Left lung (tissue), 10 donors: ENCODE data around the gene CD180. TPM values are rescaled to one million over a fixed set of nuclear protein-coding genes. Genes with fewer than 3 reads are reported as not detected.

Source experiments
- ATAC-seq: fragments of 200-7000 bp; cut with Tn5 transposase; one replicate; pipeline ENCODE4 v1.9.1; 2020; ENCODE audit warnings: moderate library complexity
- DNase-seq, 4 donors: peaks; one replicate each; pipeline ENCODE4 v3.0.0-alpha.2; 2013 to 2020
- H3K27ac ChIP-seq, 2 donors: fragments of 200-600 bp; sonication (generic) in 1 of 2; one replicate each; pipeline versions ENCODE4 v1.5.0 to v1.8.0; 2020 to 2021
- H3K27me3 ChIP-seq, 2 donors: fragments of 200-600 bp; sonication (generic) in 1 of 2; one replicate each; pipeline versions ENCODE4 v1.5.0 to v1.8.0; 2020 to 2021
- H3K36me3 ChIP-seq, 2 donors: fragments of 200-600 bp; sonication (generic) in 1 of 2; one replicate each; pipeline versions ENCODE4 v1.5.0 to v1.8.0; 2020 to 2021
- H3K4me1 ChIP-seq, 2 donors: fragments of 200-600 bp; one replicate each; pipeline ENCODE4 v1.8.0; 2021
- H3K4me3 ChIP-seq, 2 donors: fragments of 200-600 bp; sonication (generic) in 1 of 2; one replicate each; pipeline versions ENCODE4 v1.5.0 to v1.8.0; 2020 to 2021; ENCODE audit warnings: mild to moderate bottlenecking in 1 of 2
- H3K9me3 ChIP-seq, 2 donors: fragments of 200-600 bp; sonication (generic) in 1 of 2; one replicate each; pipeline versions ENCODE4 v1.5.0 to v1.8.0; 2020 to 2021
- intact Hi-C, 2 donors: fragments of 100-400 bp; cut with DNase I; formaldehyde crosslinking; loops; one replicate each; pipeline versions ENCODE4 v1.11.2 to v1.14.2; 2022
- polyA plus RNA-seq, 6 donors: library from polyadenylated mRNA; unstranded; fragments of 120-200 nt; gene quantifications; one replicate each; pipeline ENCODE4 v1.2.1, GENCODE V29; 2013; ENCODE audit not compliant: insufficient read length in 6 of 6
- total RNA-seq, 2 donors: library from RNA; stranded (reverse); fragmentation: NEBNext Ultra II Directional; extraction: Animal tissue kit (Norgen Biotek cat#: 25700); gene quantifications; one replicate each; pipeline ENCODE4 v1.2.1, GENCODE V29; 2021
- TF ChIP-seq, protein P1 (sequence below), 2 donors: fragments of 200-600 bp; sonication (generic) in 1 of 2; IDR thresholded peaks; one replicate each; pipeline versions ENCODE4 v1.5.0 to v1.8.0; 2021; ENCODE audit warnings: antibody characterized with exemption in 2 of 2
- donor health status: DM: no; HTN: yes; CAD: no.
- donor health status: DM: no; HTN: no; CAD: no.

CD180 gene
- total and polyA plus RNA-seq, 8 donors: 0.53 to 9.4 (median 1.1) TPM

DNA sequence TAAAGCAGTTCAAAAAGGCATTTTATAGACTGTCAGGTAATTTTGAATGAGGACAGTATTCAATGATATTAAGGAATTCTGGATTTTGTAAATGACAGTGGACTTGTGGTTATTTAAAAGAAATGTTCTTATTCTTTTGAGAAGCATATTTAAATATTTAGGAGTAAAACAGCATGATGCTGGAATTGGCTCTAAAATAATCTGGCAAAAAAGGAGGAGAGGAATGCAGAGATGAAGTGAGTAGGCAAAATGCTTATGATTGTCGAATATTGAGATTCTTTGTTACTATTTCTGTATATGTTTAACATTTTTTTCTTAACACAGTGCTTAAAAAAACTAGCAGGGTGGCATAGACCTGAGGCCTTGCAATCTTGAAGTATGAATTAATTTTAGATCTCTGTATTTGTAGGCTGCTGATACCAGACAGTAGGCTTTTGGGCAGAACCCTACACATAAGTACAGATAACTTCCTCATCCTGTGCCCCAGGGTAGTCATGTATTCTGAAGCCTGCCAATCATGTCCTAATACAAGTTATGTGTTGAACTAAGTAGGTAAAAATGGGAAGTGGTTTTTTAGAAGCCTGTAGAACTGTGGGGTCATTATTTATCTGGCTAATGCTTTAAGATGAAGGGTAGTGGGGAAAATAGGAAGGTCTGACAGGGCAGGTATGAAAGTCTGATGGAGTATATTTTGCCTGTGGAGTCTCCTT is 9.4 kb downstream of the CD180 start:
- no peak overlapping the region for H3K4me3 ChIP-seq
- peaks cover 0 to 4% of the 10 kb centered on the region in 2 donors for H3K36me3 ChIP-seq
- H3K9me3 ChIP-seq: no peaks in the 10 kb centered on the region
- DNase-seq (no peak), ATAC-seq (peak; percentile 63)
- intact Hi-C loops: no loop called here
- TF ChIP-seq, protein P1, sequence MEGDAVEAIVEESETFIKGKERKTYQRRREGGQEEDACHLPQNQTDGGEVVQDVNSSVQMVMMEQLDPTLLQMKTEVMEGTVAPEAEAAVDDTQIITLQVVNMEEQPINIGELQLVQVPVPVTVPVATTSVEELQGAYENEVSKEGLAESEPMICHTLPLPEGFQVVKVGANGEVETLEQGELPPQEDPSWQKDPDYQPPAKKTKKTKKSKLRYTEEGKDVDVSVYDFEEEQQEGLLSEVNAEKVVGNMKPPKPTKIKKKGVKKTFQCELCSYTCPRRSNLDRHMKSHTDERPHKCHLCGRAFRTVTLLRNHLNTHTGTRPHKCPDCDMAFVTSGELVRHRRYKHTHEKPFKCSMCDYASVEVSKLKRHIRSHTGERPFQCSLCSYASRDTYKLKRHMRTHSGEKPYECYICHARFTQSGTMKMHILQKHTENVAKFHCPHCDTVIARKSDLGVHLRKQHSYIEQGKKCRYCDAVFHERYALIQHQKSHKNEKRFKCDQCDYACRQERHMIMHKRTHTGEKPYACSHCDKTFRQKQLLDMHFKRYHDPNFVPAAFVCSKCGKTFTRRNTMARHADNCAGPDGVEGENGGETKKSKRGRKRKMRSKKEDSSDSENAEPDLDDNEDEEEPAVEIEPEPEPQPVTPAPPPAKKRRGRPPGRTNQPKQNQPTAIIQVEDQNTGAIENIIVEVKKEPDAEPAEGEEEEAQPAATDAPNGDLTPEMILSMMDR (IDR thresholded peaks at IDR 0.05): no peak
- H3K27me3 ChIP-seq: no peaks in the 10 kb centered on the region
- peaks cover 0 to 46% of the 10 kb centered on the region in 2 donors for H3K4me1 ChIP-seq
- H3K27ac ChIP-seq: peak overlapping the region in 1 of 2 donors; percentile 55

DNA sequence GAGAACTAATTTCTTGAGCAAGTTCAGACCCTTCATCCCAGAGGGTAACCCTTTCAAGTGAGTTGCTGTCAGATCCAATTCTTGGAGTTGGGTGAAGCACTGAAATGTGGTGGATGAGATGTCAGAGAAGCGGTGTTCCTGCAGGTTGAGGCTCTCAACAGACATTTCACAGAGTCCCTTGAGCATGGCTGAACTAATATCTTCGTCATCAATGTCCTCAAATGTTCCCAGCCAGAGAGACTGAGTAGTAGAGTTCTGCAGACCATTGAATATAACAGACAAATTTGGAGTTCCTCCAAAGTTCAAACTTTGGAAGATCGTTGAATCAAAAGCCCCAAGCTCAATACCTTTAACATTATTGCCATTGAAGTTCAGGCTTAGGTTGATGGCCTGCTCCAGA is 12.7 kb downstream of the CD180 start:
- no peak overlapping the region for H3K4me3 ChIP-seq
- H3K27ac ChIP-seq: no peak overlapping the region
- H3K4me1 ChIP-seq: peaks cover 0 to 45% of the 10 kb centered on the region in 2 donors
- H3K36me3 ChIP-seq: peaks cover 0 to 4% of the 10 kb centered on the region in 2 donors
- TF ChIP-seq, protein P1 (IDR thresholded peaks at IDR 0.05): no peak
- intact Hi-C loops: no loop called here
- H3K27me3 ChIP-seq: no peaks in the 10 kb centered on the region
- no peak for DNase-seq
- H3K9me3 ChIP-seq: no peaks in the 10 kb centered on the region
- no peak for ATAC-seq

DNA sequence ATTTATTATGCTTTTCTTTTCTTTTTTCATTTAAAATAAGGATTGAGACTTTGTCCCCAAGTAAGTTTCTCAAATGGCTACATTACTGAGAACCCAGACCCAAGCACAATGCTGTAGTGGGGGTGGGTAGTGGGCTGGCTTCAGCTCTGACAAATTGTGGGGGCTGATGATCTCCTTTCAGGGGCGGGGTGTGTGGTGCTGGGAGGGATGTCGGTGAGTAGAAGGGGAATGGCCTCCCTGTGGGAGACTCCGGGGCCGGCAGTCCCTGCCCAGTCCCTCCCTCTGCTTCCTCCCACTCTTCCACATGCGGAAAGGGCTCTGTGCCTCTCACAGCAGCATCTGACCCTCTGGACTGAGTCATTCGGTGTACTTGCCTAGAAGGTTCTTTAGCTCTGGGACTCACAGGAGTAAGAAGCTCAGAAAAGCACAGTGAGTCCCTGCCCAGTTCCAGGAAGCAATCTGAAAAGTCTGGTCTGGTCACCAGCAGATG is 14.3 kb downstream of the CD180 start:
- TF ChIP-seq, protein P1 (IDR thresholded peaks at IDR 0.05): no peak
- peak in 1 of 4 donors; percentile 75 for DNase-seq
- intact Hi-C loops: no loop called here
- peak; percentile 89 for ATAC-seq
- peak overlapping the region; percentile 67 to 74 for H3K27ac ChIP-seq
- H3K4me3 ChIP-seq: no peak overlapping the region
- no peaks in the 10 kb centered on the region for H3K27me3 ChIP-seq
- H3K36me3 ChIP-seq: peaks cover 0 to 4% of the 10 kb centered on the region in 2 donors
- peaks cover 0 to 32% of the 10 kb centered on the region in 2 donors for H3K4me1 ChIP-seq
- peaks cover 0 to 5% of the 10 kb centered on the region in 2 donors for H3K9me3 ChIP-seq

DNA sequence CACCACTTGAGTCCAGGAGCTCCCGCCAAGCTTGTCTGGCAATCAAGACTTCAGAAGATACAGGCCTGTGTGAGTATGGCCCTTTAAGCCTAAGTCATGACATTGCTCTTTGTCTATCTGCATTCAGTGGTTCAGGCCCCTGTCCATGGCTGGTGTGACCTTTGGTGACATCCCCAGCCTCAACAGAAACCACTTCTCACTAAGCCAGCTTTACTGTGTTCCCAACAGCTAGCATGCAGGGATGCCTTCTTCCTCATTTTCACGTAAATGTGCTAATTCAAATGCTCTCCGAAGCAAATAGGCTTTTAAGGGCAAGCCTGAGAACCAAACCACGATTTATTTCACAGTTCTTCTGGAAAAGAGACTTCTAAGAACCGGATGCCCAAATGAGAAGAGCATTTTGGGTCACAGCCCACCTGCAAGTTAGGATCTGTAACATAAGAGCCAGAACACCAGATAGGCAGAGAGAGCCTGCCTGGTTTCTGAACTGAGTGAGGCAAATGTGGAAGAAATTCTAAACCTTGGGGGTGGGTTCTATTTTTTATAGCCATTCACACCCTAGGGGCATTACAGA is 14.9 kb downstream of the CD180 start:
- peak; percentile 72 for ATAC-seq
- DNase-seq: no peak
- intact Hi-C loops: no loop called here
- Histone ChIP-seq H3K4me3 (no peak overlapping the region), H3K4me1 (peaks cover 0 to 30% of the 10 kb centered on the region in 2 donors), H3K27ac (peak overlapping the region; percentile 67 to 74), H3K27me3 (no peaks in the 10 kb centered on the region), H3K36me3 (peaks cover 0 to 4% of the 10 kb centered on the region in 2 donors), H3K9me3 (peaks cover 0 to 11% of the 10 kb centered on the region in 2 donors)
- TF ChIP-seq, protein P1 (IDR thresholded peaks at IDR 0.05): no peak

DNA sequence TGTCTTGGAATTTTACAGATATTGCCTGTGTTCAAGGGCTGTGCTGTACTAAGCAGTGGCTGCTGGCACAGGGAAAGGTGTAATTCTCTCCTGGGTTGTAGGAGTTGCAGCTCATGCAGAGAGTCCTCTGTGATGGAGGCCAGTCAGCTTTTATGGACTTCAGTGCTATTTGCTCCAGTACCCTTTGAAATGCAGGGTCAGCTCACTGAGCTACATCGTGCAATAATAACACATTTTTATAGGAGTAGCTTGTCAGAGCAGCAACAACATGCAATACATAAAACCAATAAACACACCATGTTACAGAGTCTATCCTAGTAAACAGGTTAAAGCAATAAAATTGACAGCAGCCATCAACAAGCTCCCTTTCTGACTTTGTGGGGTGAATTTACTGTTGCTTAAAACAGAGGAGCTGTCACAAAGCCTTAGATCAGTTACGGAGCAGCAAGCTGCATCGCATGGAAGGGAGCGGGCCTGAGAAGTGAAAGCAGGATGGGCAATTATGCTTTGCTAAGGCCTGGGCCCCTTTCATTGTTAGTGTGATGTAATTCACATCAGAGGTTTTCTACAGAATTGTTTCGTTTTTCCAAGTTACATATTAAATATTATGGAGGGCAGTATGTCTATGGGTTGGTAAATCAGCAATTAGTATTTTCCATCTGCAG is 16.8 kb downstream of the CD180 start:
- no peak for DNase-seq
- Histone ChIP-seq H3K36me3 (peaks cover 0 to 4% of the 10 kb centered on the region in 2 donors), H3K27me3 (no peaks in the 10 kb centered on the region), H3K4me1 (peaks cover 0 to 29% of the 10 kb centered on the region in 2 donors), H3K9me3 (peaks cover 0 to 18% of the 10 kb centered on the region in 2 donors), H3K27ac (no peak overlapping the region), H3K4me3 (no peak overlapping the region)
- no peak for ATAC-seq
- TF ChIP-seq, protein P1 (IDR thresholded peaks at IDR 0.05): no peak
- intact Hi-C loops: no loop called here
